GM12875 (cell line): ENCODE data around the gene RRP1B.

ENCODE experiments used
- H3K4me3 ChIP-seq: one replicate; pipeline ENCODE4 v1.5.1; 2011; ENCODE audit warnings: low read depth, low read length, control low read depth
- TF ChIP-seq, protein P1 (sequence below): IDR thresholded peaks from 2 replicates; pipeline ENCODE4 v1.5.1; 2011; ENCODE audit warnings: low read depth, mild to moderate bottlenecking, control low read depth, inconsistent platforms, low read length, moderate library complexity, borderline replicate concordance; ENCODE audit not compliant: insufficient read depth

Gene RRP1B

GRCh38 chr21:43687566-43688399 is 28.4 kb downstream of the RRP1B start:
- H3K4me3 ChIP-seq: no peak overlapping the region
- TF ChIP-seq, protein P1, sequence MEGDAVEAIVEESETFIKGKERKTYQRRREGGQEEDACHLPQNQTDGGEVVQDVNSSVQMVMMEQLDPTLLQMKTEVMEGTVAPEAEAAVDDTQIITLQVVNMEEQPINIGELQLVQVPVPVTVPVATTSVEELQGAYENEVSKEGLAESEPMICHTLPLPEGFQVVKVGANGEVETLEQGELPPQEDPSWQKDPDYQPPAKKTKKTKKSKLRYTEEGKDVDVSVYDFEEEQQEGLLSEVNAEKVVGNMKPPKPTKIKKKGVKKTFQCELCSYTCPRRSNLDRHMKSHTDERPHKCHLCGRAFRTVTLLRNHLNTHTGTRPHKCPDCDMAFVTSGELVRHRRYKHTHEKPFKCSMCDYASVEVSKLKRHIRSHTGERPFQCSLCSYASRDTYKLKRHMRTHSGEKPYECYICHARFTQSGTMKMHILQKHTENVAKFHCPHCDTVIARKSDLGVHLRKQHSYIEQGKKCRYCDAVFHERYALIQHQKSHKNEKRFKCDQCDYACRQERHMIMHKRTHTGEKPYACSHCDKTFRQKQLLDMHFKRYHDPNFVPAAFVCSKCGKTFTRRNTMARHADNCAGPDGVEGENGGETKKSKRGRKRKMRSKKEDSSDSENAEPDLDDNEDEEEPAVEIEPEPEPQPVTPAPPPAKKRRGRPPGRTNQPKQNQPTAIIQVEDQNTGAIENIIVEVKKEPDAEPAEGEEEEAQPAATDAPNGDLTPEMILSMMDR: no peak

DNA sequence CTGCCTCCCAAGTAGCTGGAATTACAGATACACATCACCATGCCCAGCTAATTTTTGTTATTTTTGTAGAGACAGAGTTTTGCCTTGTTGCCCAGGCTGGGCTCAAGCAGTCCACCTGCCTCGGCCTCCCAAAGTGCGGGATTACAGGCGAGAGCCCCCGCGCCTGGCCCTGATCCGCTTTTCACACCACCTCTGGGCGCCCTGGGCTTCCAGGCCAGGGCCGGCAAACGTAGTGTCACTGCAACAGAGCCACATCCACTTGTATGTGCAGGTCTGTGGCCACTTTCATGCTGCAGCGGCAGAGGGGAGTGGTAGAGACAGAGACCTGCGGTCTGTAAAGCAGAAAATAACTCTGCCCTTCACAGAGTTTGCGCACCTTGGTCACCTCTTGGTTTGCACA is 29.5 kb downstream of the RRP1B start:
- H3K4me3 ChIP-seq: no peak overlapping the region
- TF ChIP-seq, protein P1: no peak

DNA sequence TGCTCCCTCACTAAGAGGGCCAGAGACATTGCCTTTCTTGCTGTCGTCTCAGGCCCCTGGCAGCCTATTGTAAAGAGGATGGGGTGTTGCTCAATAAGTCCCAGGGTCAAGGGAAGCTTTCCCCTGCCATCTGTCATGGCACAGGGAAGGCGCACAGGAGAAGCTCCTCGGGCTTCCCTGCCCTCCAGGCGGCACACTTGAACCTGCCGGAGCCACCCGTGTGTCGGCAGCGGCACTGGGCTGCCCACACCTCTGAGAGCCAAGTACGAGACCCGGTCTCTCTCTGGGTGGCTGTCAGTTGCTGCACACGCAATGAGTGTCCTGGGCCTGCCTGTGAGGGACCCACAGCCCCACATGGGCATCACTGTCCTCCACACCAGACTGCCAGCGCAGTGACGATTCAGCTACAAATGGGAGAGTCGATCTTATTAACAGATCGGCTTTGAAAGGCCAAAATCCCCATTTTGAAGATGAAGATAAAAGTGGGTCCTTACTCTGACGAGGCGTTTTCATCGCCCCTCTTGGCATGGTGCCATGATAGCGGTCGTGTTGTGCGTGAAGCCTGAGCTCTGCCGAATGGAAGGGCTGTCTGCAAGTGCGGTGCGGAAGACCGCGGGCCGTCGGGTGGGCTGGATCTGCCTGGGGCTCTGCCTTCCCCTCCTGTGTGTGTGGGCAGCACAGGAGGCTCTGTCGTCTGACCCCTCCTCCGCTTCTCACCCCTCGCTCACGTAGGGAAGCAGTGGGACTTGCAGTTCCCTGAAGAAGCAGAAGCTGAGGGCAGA is 30.4 kb downstream of the RRP1B start:
- no peak overlapping the region for H3K4me3 ChIP-seq
- TF ChIP-seq, protein P1: no peak

GRCh38 chr21:43690346-43690745 is 31.0 kb downstream of the RRP1B start:
- TF ChIP-seq, protein P1: no peak
- no peak overlapping the region for H3K4me3 ChIP-seq

DNA sequence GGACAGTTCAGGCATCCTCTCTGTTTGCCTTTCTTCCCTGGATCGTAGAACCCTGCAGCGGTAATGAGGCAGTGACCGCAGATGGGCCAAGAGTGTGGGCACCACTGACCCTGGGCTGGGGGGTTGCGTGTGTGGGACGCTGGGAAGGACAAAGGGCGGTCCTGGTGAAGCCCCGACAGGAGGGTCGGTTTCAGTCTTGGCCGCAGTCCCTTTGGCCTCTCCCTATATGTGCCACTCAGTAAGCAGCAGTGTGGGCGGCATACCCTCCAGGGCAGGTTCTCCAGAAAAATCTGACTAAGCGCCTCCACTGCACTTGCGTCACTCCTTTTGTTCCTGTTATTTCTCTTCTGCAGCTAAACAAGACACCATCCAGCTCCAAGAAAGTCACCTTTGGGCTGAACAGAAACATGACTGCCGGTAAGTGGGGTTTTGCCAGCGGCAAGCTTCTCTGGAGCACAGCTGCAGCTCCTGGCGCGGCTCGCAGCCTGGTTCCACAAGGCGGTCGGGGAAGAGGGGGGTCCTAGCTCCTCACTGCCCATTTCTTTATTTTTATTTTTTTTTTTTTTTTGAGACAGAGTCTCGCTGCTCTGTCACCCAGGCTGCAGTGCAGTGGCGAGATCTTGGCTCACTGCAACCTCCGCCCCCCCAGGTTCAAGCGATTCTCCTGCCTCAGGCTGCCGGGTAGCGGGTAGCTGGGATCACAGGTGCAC is 31.9 kb downstream of the RRP1B start:
- TF ChIP-seq, protein P1: no peak
- no peak overlapping the region for H3K4me3 ChIP-seq

DNA sequence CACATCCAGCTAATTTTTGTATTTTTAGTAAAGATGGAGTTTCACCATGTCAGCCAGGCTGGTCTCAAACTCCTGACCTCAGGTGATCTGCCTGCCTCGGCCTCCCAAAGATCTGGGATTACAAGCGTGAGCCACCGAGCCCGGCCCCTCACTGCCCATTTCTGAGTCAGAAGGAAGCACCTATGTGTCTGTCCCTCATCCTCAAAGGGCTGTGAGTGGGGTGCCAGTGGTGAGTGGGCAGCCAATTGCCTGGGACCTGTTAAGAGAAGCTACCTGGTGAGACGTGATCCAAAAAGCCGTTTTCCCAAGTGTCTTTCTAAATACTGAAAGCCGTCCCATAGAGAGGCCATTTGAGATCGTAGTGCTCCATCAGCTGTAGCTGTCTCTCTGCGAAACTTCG is 32.4 kb downstream of the RRP1B start:
- TF ChIP-seq, protein P1: no peak

DNA sequence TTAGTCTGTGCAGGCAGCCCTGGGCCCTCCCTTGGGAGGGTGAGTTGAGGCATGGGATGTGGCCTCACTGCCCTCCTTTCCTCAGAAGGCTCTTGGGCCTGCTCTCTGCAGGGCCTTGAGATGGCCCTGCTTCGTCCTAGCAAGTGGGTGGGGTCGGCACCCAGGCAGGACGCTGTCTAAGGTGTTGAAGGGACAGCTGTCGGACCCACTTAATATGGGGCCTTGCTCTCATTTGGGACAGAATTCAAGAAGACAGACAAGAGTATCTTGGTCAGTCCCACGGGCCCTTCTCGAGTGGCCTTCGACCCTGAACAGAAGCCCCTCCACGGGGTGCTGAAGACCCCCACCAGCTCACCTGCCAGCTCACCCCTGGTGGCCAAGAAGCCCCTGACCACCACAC is 33.6 kb downstream of the RRP1B start:
- no peak overlapping the region for H3K4me3 ChIP-seq
- TF ChIP-seq, protein P1: no peak

More for the DNA sequence above, 32.4 kb downstream of the RRP1B start:
- H3K4me3 ChIP-seq: no peak overlapping the region
